GM23338 (cell line): Measurements from ENCODE around the gene NHLRC4.
A peak's percentile ranks its signal among the peaks of the same experiment; 100 is the strongest.

Source experiments
- CTCF ChIP-seq, 2 experiments: fragments of 200-600 bp in 1 of 2; sonication (generic) in 1 of 2; conservative IDR thresholded peaks; 2 replicates each; pipeline versions ENCODE4 v1.5.1 to v1.6.1; 2016 to 2017; ENCODE audit warnings: antibody characterized with exemption in 2 of 2, low read depth in 2 of 2, mild to moderate bottlenecking in 2 of 2, moderate library complexity in 1 of 2
- ETS1 ChIP-seq: IDR thresholded peaks from 2 replicates; pipeline ENCODE4 v1.6.1; 2016; ENCODE audit warnings: antibody characterized with exemption
- EZH2 ChIP-seq: fragments of 200-600 bp; sonication (generic); IDR thresholded peaks from one replicate; pipeline ENCODE4 v1.8.0; 2017; ENCODE audit warnings: antibody characterized with exemption, mild to moderate bottlenecking, low read depth; ENCODE audit not compliant: unreplicated experiment
- EZH2phosphoT487 ChIP-seq: fragments of 200-600 bp; sonication (generic); IDR thresholded peaks from one replicate; pipeline ENCODE4 v1.8.1; 2018; ENCODE audit warnings: antibody characterized with exemption; ENCODE audit not compliant: unreplicated experiment
- POLR2AphosphoS5 ChIP-seq: IDR thresholded peaks from 2 replicates; pipeline ENCODE4 v1.6.1; 2016; ENCODE audit warnings: antibody characterized with exemption, low read depth
- ZNF462 ChIP-seq: fragments of 250-450 bp; sonication (Bioruptor Pico); IDR thresholded peaks from 2 replicates; pipeline ENCODE4 v1.5.0; 2020; ENCODE audit warnings: mild to moderate bottlenecking, moderate library complexity

GRCh38 chr16:578870-579405 lies 12.1 kb downstream of the NHLRC4 start:
- TF ChIP-seq CTCF (conservative IDR thresholded peaks at IDR 0.05; ENCODE audit: low read depth in 2 of 2) (peak; percentile 73 to 98), POLR2AphosphoS5 (no peak; the same call in 1 of the 2 replicates), ZNF462 (CRISPR knock-in tag) (no peak), EZH2 (no peak), EZH2phosphoT487 (no peak), ETS1 (no peak)
